Endothelial cell (in vitro differentiated cells): ENCODE results near the gene CARD8. TPM values are rescaled to one million over a fixed set of nuclear protein-coding genes. Genes with fewer than 3 reads are reported as not detected.
"Not testable (repeated sequence)": the region's sequence is repeated elsewhere in the genome, so short reads cannot be mapped to it uniquely, and the experiment has no call there.

ENCODE experiments used
- DNase-seq: peaks from one replicate; pipeline ENCODE4 v3.0.0; 2021; ENCODE audit warnings: low spot score
- H3K27ac Mint-ChIP-seq: one replicate; pipeline ENCODE4 v1.8.0; 2021; ENCODE audit warnings: mixed read lengths, inconsistent platforms; ENCODE audit not compliant: unreplicated experiment
- H3K27me3 Mint-ChIP-seq: one replicate; pipeline ENCODE4 v1.8.0; 2021; ENCODE audit warnings: mild to moderate bottlenecking, moderate library complexity, mixed read lengths, inconsistent platforms; ENCODE audit not compliant: unreplicated experiment
- H3K36me3 Mint-ChIP-seq: one replicate; pipeline ENCODE4 v1.8.0; 2021; ENCODE audit warnings: mild to moderate bottlenecking, low read depth, mixed read lengths, inconsistent platforms; ENCODE audit not compliant: unreplicated experiment
- H3K4me1 Mint-ChIP-seq: one replicate; pipeline ENCODE4 v1.8.0; 2021; ENCODE audit warnings: mild to moderate bottlenecking, mixed read lengths, inconsistent platforms; ENCODE audit not compliant: unreplicated experiment
- H3K4me3 Mint-ChIP-seq: one replicate; pipeline ENCODE4 v1.8.0; 2021; ENCODE audit warnings: mild to moderate bottlenecking, mixed read lengths, inconsistent platforms; ENCODE audit not compliant: unreplicated experiment
- H3K9me3 Mint-ChIP-seq: one replicate; pipeline ENCODE4 v1.8.0; 2021; ENCODE audit warnings: mixed read lengths, inconsistent platforms; ENCODE audit not compliant: unreplicated experiment
- CTCF ChIP-seq: fragments of 200-600 bp; sonication (generic); IDR thresholded peaks from one replicate; pipeline ENCODE4 v1.5.0; 2021; ENCODE audit warnings: antibody characterized with exemption; ENCODE audit not compliant: unreplicated experiment
- total RNA-seq: library from RNA; stranded (reverse); fragmentation: NEBNext Ultra II Directional; extraction: Animal tissue kit (Norgen Biotek cat#: 25700); gene quantifications from one replicate; pipeline ENCODE4 v1.2.1, GENCODE V29; 2021; ENCODE audit not compliant: unreplicated experiment

The CARD8 gene
- total RNA-seq, 1 donor from 2014 or later = 210 TPM

- Mint-ChIP-seq H3K9me3 (no peaks in the 10 kb centered on the region), H3K27ac (peak overlapping the region; percentile 85), H3K36me3 (peaks cover 35% of the 10 kb centered on the region), H3K4me3 (peak overlapping the region; percentile 61), H3K4me1 (peaks cover 71% of the 10 kb centered on the region), H3K27me3 (no peaks in the 10 kb centered on the region)
- no peak for TF ChIP-seq CTCF
- no peak for DNase-seq
These were observed 9.6 kb downstream of the CARD8 start for GRCh38 chr19:48246101-48246500.

GRCh38 chr19:48244281-48244680 is 11.4 kb downstream of the CARD8 start:
- Mint-ChIP-seq H3K4me3 (peak overlapping the region; percentile 72), H3K27ac (peak overlapping the region; percentile 98), H3K36me3 (peaks cover 43% of the 10 kb centered on the region), H3K4me1 (peaks cover 57% of the 10 kb centered on the region), H3K27me3 (peaks cover 2% of the 10 kb centered on the region), H3K9me3 (no peaks in the 10 kb centered on the region)
- TF ChIP-seq CTCF = no peak
- no peak for DNase-seq

- not testable (repeated sequence) for H3K27me3 Mint-ChIP-seq, DNase-seq, H3K9me3 Mint-ChIP-seq
- peaks cover 50% of the 10 kb centered on the region for H3K36me3 Mint-ChIP-seq
- peak overlapping the region; percentile 50 for H3K4me3 Mint-ChIP-seq
- peak overlapping the region; percentile 2 for H3K27ac Mint-ChIP-seq
- peaks cover 42% of the 10 kb centered on the region for H3K4me1 Mint-ChIP-seq
These were observed 13.9 kb downstream of the CARD8 start for GRCh38 chr19:48241771-48242170.

- H3K4me1 Mint-ChIP-seq = peaks cover 25% of the 10 kb centered on the region
- no peak for DNase-seq
- TF ChIP-seq CTCF = no peak
- H3K27ac Mint-ChIP-seq = no peak overlapping the region
- peak overlapping the region; percentile 63 for H3K4me3 Mint-ChIP-seq
- no peaks in the 10 kb centered on the region for H3K9me3 Mint-ChIP-seq
- H3K27me3 Mint-ChIP-seq = peaks cover 2% of the 10 kb centered on the region
- H3K36me3 Mint-ChIP-seq = peaks cover 49% of the 10 kb centered on the region
These were observed 16.1 kb downstream of the CARD8 start for GRCh38 chr19:48239582-48240141.

- H3K27ac Mint-ChIP-seq = no peak overlapping the region
- no peak for TF ChIP-seq CTCF
- peaks cover 19% of the 10 kb centered on the region for H3K4me1 Mint-ChIP-seq
- peaks cover 54% of the 10 kb centered on the region for H3K36me3 Mint-ChIP-seq
- peaks cover 2% of the 10 kb centered on the region for H3K27me3 Mint-ChIP-seq
- no peaks in the 10 kb centered on the region for H3K9me3 Mint-ChIP-seq
- no peak for DNase-seq
- no peak overlapping the region for H3K4me3 Mint-ChIP-seq
These were observed 16.6 kb downstream of the CARD8 start for GRCh38 chr19:48239120-48239519.
